Endothelial cell (in vitro differentiated cells): ENCODE data around the gene MYLK3. TPM values are rescaled to one million over a fixed set of nuclear protein-coding genes. Genes with fewer than 3 reads are reported as not detected.
"Not testable (repeated sequence)": the region's sequence is repeated elsewhere in the genome, so short reads cannot be mapped to it uniquely, and the experiment has no call there.

Experiments
- DNase-seq: peaks from one replicate; pipeline ENCODE4 v3.0.0; 2021; ENCODE audit warnings: low spot score
- H3K27ac Mint-ChIP-seq: one replicate; pipeline ENCODE4 v1.8.0; 2021; ENCODE audit warnings: mixed read lengths, inconsistent platforms; ENCODE audit not compliant: unreplicated experiment
- H3K27me3 Mint-ChIP-seq: one replicate; pipeline ENCODE4 v1.8.0; 2021; ENCODE audit warnings: mild to moderate bottlenecking, moderate library complexity, mixed read lengths, inconsistent platforms; ENCODE audit not compliant: unreplicated experiment
- H3K36me3 Mint-ChIP-seq: one replicate; pipeline ENCODE4 v1.8.0; 2021; ENCODE audit warnings: mild to moderate bottlenecking, low read depth, mixed read lengths, inconsistent platforms; ENCODE audit not compliant: unreplicated experiment
- H3K4me1 Mint-ChIP-seq: one replicate; pipeline ENCODE4 v1.8.0; 2021; ENCODE audit warnings: mild to moderate bottlenecking, mixed read lengths, inconsistent platforms; ENCODE audit not compliant: unreplicated experiment
- H3K4me3 Mint-ChIP-seq: one replicate; pipeline ENCODE4 v1.8.0; 2021; ENCODE audit warnings: mild to moderate bottlenecking, mixed read lengths, inconsistent platforms; ENCODE audit not compliant: unreplicated experiment
- H3K9me3 Mint-ChIP-seq: one replicate; pipeline ENCODE4 v1.8.0; 2021; ENCODE audit warnings: mixed read lengths, inconsistent platforms; ENCODE audit not compliant: unreplicated experiment
- total RNA-seq: library from RNA; stranded (reverse); fragmentation: NEBNext Ultra II Directional; extraction: Animal tissue kit (Norgen Biotek cat#: 25700); gene quantifications from one replicate; pipeline ENCODE4 v1.2.1, GENCODE V29; 2021; ENCODE audit not compliant: unreplicated experiment
- TF ChIP-seq, protein P1 (sequence below): fragments of 200-600 bp; sonication (generic); IDR thresholded peaks from one replicate; pipeline ENCODE4 v1.5.0; 2021; ENCODE audit warnings: antibody characterized with exemption; ENCODE audit not compliant: unreplicated experiment

The MYLK3 gene
- total RNA-seq, 1 donor from 2014 or later = 0.95 TPM

GRCh38 chr16:46785076-46785845, 37.1 kb upstream of the MYLK3 start:
- H3K4me3 Mint-ChIP-seq = no peak overlapping the region
- peak overlapping the region; percentile 99 for H3K27ac Mint-ChIP-seq
- H3K36me3 Mint-ChIP-seq = peaks cover 5% of the 10 kb centered on the region
- no peaks in the 10 kb centered on the region for H3K9me3 Mint-ChIP-seq
- peaks cover 18% of the 10 kb centered on the region for H3K4me1 Mint-ChIP-seq
- no peak for DNase-seq
- TF ChIP-seq, protein P1, sequence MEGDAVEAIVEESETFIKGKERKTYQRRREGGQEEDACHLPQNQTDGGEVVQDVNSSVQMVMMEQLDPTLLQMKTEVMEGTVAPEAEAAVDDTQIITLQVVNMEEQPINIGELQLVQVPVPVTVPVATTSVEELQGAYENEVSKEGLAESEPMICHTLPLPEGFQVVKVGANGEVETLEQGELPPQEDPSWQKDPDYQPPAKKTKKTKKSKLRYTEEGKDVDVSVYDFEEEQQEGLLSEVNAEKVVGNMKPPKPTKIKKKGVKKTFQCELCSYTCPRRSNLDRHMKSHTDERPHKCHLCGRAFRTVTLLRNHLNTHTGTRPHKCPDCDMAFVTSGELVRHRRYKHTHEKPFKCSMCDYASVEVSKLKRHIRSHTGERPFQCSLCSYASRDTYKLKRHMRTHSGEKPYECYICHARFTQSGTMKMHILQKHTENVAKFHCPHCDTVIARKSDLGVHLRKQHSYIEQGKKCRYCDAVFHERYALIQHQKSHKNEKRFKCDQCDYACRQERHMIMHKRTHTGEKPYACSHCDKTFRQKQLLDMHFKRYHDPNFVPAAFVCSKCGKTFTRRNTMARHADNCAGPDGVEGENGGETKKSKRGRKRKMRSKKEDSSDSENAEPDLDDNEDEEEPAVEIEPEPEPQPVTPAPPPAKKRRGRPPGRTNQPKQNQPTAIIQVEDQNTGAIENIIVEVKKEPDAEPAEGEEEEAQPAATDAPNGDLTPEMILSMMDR = no peak
- H3K27me3 Mint-ChIP-seq = peaks cover 8% of the 10 kb centered on the region

- H3K9me3 Mint-ChIP-seq, DNase-seq, H3K4me3 Mint-ChIP-seq, H3K27me3 Mint-ChIP-seq, H3K36me3 Mint-ChIP-seq: not testable (repeated sequence)
- Mint-ChIP-seq H3K4me1 (peaks cover 16% of the 10 kb centered on the region), H3K27ac (peak overlapping the region; percentile 99)
These were observed 36.4 kb upstream of the MYLK3 start for GRCh38 chr16:46784569-46784968.

DNA sequence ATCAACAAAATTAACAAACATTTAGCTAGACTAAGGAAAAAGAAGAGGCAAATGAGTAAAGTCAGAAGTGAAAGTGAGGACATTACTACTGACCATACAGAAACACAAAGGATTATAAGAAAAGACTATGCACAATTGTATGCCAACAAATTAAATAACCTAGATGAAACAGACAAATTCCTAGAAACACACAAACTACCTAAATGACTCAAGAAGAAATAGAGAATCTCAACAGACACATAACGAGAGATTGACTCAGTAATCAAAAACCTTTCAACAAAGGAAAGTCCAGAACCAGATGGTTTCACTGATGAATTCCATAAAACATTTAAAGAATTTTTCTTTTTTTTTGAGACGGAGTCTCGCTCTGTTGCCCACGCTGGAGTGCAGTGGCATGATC, 35.7 kb upstream of the MYLK3 start:
- H3K9me3 Mint-ChIP-seq = no peaks in the 10 kb centered on the region
- H3K4me1 Mint-ChIP-seq = peaks cover 14% of the 10 kb centered on the region
- peaks cover 6% of the 10 kb centered on the region for H3K27me3 Mint-ChIP-seq
- peak overlapping the region; percentile 10 for H3K27ac Mint-ChIP-seq
- DNase-seq = no peak
- no peak overlapping the region for H3K4me3 Mint-ChIP-seq
- TF ChIP-seq, protein P1 = no peak
- H3K36me3 Mint-ChIP-seq = peaks cover 5% of the 10 kb centered on the region

DNA sequence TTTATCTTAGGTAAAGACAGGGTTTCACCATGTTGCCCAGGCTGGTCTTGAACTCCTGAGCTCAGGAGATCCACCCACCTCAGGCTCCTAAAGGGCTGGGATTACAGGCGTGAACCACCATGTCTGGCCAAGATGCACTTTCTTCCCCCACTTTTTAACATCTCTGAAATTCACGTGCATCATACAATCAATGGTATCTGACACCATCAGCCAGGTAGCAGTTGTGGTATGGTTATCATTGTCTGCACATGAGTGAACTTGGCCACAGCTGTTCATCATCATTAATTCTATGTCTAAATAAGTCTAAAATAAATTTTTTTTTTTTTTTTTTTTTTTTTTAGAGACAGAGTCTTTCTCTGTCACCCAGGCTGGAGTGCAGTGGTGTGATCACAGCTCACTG, 34.2 kb upstream of the MYLK3 start:
- H3K4me1 Mint-ChIP-seq = peaks cover 15% of the 10 kb centered on the region
- no peak overlapping the region for H3K4me3 Mint-ChIP-seq
- peaks cover 6% of the 10 kb centered on the region for H3K27me3 Mint-ChIP-seq
- no peak for DNase-seq
- H3K9me3 Mint-ChIP-seq = no peaks in the 10 kb centered on the region
- H3K36me3 Mint-ChIP-seq = peaks cover 6% of the 10 kb centered on the region
- H3K27ac Mint-ChIP-seq = no peak overlapping the region
- TF ChIP-seq, protein P1 = no peak

DNA sequence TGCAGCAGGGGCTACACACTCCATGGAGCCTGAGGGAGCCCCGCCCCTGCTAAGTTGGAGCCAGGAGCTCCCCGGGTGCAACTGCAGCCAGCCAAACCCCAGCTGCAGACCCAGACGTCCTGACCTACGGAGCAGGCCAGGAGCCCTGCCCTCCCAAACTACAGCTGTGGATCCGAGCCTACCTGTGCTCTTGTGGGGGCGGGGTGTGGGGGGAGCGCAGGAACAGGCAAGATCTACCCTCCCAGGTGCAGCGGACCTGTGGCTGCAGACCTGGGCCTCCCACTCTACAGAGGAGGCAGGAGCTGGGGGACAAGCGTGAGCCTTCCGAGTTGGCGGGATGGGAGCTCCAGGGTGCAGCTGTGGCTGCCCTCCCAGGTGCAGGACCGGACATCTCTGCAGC, 29.7 kb upstream of the MYLK3 start:
- Mint-ChIP-seq H3K4me3 (no peak overlapping the region), H3K27me3 (no peaks in the 10 kb centered on the region), H3K4me1 (peaks cover 4% of the 10 kb centered on the region), H3K9me3 (no peaks in the 10 kb centered on the region), H3K27ac (no peak overlapping the region), H3K36me3 (peaks cover 6% of the 10 kb centered on the region)
- TF ChIP-seq, protein P1 = no peak
- no peak for DNase-seq
